ENCODE data around the gene MYO1F.

MYO1F gene

GRCh38 chr19:8612807-8613171 is 35.5 kb upstream of the MYO1F start:
- no peaks in the 10 kb centered on the region for H3K4me1 ChIP-seq (ENCODE audit: low read depth, poor library complexity, severe bottlenecking)
- H3K9ac ChIP-seq, result no peak overlapping the region
- H2AFZ ChIP-seq (ENCODE audit: low read depth), result no peak overlapping the region
- no peaks in the 10 kb centered on the region for H4K20me1 ChIP-seq (ENCODE audit: insufficient read depth)
- H3K4me2 ChIP-seq, result no peak overlapping the region
- no peak overlapping the region for H3K27ac ChIP-seq
- H3K79me2 ChIP-seq (ENCODE audit: insufficient read depth, low read depth), result no peaks in the 10 kb centered on the region
- H3K36me3 ChIP-seq (ENCODE audit: insufficient read depth), result no peaks in the 10 kb centered on the region
- no peak for TF ChIP-seq CTCF (conservative IDR thresholded peaks at IDR 0.05; ENCODE audit: low read depth, low read length)
- H3K4me3 ChIP-seq (IDR thresholded peaks at IDR 0.05; ENCODE audit: insufficient read depth, low read depth, low read length), result no peak overlapping the region
- H3K27me3 ChIP-seq (ENCODE audit: insufficient read depth, low read depth), result peaks cover 6% of the 10 kb centered on the region; the same call in 1 of the 2 replicates

- H3K9ac ChIP-seq, result no peak overlapping the region
- no peak overlapping the region for H2AFZ ChIP-seq (ENCODE audit: low read depth)
- no peak overlapping the region for H3K4me2 ChIP-seq
- H3K27me3 ChIP-seq (ENCODE audit: insufficient read depth, low read depth), result peaks cover 8% of the 10 kb centered on the region; the same call in 1 of the 2 replicates
- no peaks in the 10 kb centered on the region for H3K79me2 ChIP-seq (ENCODE audit: insufficient read depth, low read depth)
- H4K20me1 ChIP-seq (ENCODE audit: insufficient read depth), result no peaks in the 10 kb centered on the region
- H3K27ac ChIP-seq, result no peak overlapping the region
- H3K36me3 ChIP-seq (ENCODE audit: insufficient read depth), result no peaks in the 10 kb centered on the region
- H3K4me3 ChIP-seq (IDR thresholded peaks at IDR 0.05; ENCODE audit: insufficient read depth, low read depth, low read length), result no peak overlapping the region
- H3K4me1 ChIP-seq (ENCODE audit: low read depth, poor library complexity, severe bottlenecking), result no peaks in the 10 kb centered on the region
- TF ChIP-seq CTCF (conservative IDR thresholded peaks at IDR 0.05; ENCODE audit: low read depth, low read length), result no peak
These were observed 34.9 kb upstream of the MYO1F start for GRCh38 chr19:8611877-8612806.

GRCh38 chr19:8611391-8611876 is 34.2 kb upstream of the MYO1F start:
- Histone ChIP-seq H3K4me3 (IDR thresholded peaks at IDR 0.05; ENCODE audit: insufficient read depth, low read depth, low read length) (no peak overlapping the region), H3K27me3 (ENCODE audit: insufficient read depth, low read depth) (peaks cover 8% of the 10 kb centered on the region; the same call in 1 of the 2 replicates), H3K79me2 (ENCODE audit: insufficient read depth, low read depth) (no peaks in the 10 kb centered on the region), H3K36me3 (ENCODE audit: insufficient read depth) (no peaks in the 10 kb centered on the region), H3K4me1 (ENCODE audit: low read depth, poor library complexity, severe bottlenecking) (no peaks in the 10 kb centered on the region), H3K4me2 (no peak overlapping the region), H3K27ac (no peak overlapping the region), H3K9ac (no peak overlapping the region), H2AFZ (ENCODE audit: low read depth) (no peak overlapping the region), H4K20me1 (ENCODE audit: insufficient read depth) (no peaks in the 10 kb centered on the region)
- no peak for TF ChIP-seq CTCF (conservative IDR thresholded peaks at IDR 0.05; ENCODE audit: low read depth, low read length)

GRCh38 chr19:8610936-8611300 is 33.7 kb upstream of the MYO1F start:
- Histone ChIP-seq H3K36me3 (ENCODE audit: insufficient read depth) (no peaks in the 10 kb centered on the region), H4K20me1 (ENCODE audit: insufficient read depth) (no peaks in the 10 kb centered on the region), H2AFZ (ENCODE audit: low read depth) (no peak overlapping the region), H3K9ac (no peak overlapping the region), H3K27ac (no peak overlapping the region), H3K27me3 (ENCODE audit: insufficient read depth, low read depth) (peaks cover 8% of the 10 kb centered on the region; the same call in 1 of the 2 replicates), H3K79me2 (ENCODE audit: insufficient read depth, low read depth) (no peaks in the 10 kb centered on the region), H3K4me1 (ENCODE audit: low read depth, poor library complexity, severe bottlenecking) (no peaks in the 10 kb centered on the region), H3K4me2 (no peak overlapping the region), H3K4me3 (IDR thresholded peaks at IDR 0.05; ENCODE audit: insufficient read depth, low read depth, low read length) (no peak overlapping the region)
- no peak for TF ChIP-seq CTCF (conservative IDR thresholded peaks at IDR 0.05; ENCODE audit: low read depth, low read length)
